Omental fat pad (tissue), 4 donors: ENCODE results near the gene TEX101. TPM values are rescaled to one million over a fixed set of nuclear protein-coding genes. Genes with fewer than 3 reads are reported as not detected.
"Not testable (repeated sequence)": the region's sequence is repeated elsewhere in the genome, so short reads cannot be mapped to it uniquely, and the experiment has no call there.

Experiments used
- ATAC-seq: fragments of 150-250 bp; one replicate; pipeline ENCODE4 v1.9.1; 2016; ENCODE audit warnings: mild to moderate bottlenecking, moderate library complexity; ENCODE audit not compliant: low FRiP score
- DNase-seq: peaks from one replicate; pipeline ENCODE4 v3.0.0-alpha.2; 2019; ENCODE audit warnings: low spot score
- CTCF ChIP-seq, 3 donors: fragments of 450-650 bp; IDR thresholded peaks; one replicate each; pipeline ENCODE4 v1.5.1; 2016 to 2017; ENCODE audit warnings: antibody characterized with exemption in 3 of 3, mild to moderate bottlenecking in 3 of 3, moderate library complexity in 2 of 3
- total RNA-seq, 4 donors: library from RNA; depleted of rRNA; stranded (reverse); fragments of >200 nt; gene quantifications; one replicate each; pipeline ENCODE4 v1.1.0, GENCODE V29; 2016

TEX101 gene
- total RNA-seq, result not detected

- no peak for DNase-seq
- ATAC-seq, result no peak
- no peak for TF ChIP-seq CTCF (IDR thresholded peaks at IDR 0.05)
These were observed at the start of gene TEX101 for GRCh38 chr19:43414554-43414953. TSS of gene TEX101 (plus strand) at chr19:43414890. CDS start at chr19:43415920, 1,030 bp downstream.

DNA sequence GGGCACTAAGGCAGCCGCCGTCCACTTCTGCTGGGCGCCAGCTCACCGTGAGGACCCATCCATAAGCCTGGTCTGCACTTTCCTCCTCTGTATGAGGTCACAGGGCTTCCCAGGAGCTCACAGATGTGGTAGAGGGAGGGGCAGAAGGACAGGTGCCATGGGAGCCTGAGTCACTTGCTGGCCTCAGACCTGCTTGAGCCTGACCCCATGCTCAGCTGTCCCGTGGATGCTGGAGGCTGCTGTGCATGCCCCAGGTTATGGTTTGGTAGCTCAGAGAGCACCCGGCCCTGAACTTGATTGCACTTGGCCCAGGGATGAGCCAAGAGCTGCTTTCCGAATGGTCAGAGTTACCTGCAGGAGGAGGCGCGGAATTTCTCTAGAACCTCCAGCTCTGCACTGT is 49.0 kb upstream of the TEX101 start:
- not testable (repeated sequence) for DNase-seq, ATAC-seq

DNA sequence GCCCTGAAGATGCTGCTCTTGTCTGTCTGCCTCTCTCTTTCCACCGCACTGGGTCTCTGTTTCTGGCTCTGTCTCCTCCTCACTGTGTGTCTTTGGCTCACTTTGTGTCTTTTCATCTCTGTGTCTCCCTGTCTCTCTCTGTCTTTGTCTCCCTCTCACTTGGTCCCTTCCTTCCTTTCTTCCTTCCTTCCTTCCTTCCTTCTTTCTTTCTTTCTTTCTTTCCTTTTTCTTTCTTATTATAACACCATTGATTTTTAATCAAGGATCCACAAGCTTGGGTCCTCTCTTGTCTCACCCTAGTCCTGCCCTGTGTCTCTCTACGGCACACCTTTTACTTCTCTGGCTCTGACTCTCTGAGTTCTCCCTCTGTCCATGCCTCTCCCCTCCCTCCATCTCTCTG is 46.9 kb upstream of the TEX101 start:
- DNase-seq, result no peak
- ATAC-seq, result no peak
- TF ChIP-seq CTCF (IDR thresholded peaks at IDR 0.05), result no peak

GRCh38 chr19:43368897-43369296 is 45.8 kb upstream of the TEX101 start:
- DNase-seq, ATAC-seq: not testable (repeated sequence)

DNA sequence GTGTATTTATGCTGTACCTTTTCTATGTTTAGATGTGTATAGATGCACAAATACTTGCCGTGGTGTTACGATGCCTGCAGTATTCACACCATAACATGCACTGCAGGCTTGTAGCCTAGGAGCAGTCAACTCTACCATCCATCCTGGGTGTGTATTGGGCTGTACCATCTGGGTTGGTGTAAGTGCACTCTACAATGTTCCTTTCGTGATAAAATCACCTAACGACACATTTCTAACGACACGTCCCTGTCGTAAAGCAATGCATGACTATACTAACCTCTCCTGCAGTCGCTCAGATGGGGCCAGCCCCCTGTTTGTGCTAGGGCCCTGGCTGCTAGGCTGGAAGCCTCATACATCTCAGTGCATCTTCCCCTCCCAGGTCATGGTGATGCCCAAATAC is 42.8 kb upstream of the TEX101 start:
- TF ChIP-seq CTCF (IDR thresholded peaks at IDR 0.05), result no peak
- ATAC-seq (no peak), DNase-seq (no peak)

DNA sequence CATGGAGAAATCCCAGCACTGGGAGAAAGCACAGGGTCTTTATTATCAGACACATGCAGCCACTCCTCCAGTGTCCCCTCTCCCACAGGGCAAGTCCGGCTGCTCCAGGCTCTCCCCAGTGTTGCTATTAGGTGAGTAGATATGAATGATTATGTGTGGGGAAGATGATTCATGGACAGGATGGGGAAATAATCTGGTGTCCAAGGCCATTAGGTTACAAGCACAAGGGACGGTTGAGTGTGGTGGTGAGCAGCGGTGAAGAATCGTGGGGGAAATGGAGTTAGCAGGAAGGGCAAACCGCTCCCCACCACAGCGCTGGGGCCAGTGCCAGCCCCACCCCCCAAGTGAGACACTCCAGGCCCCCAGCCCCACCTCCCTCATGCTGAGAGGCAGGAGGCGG is 42.2 kb upstream of the TEX101 start:
- DNase-seq, result no peak
- TF ChIP-seq CTCF (IDR thresholded peaks at IDR 0.05), result no peak
- no peak for ATAC-seq

GRCh38 chr19:43377624-43378023 is 37.1 kb upstream of the TEX101 start:
- not testable (repeated sequence) for ATAC-seq, DNase-seq

DNA sequence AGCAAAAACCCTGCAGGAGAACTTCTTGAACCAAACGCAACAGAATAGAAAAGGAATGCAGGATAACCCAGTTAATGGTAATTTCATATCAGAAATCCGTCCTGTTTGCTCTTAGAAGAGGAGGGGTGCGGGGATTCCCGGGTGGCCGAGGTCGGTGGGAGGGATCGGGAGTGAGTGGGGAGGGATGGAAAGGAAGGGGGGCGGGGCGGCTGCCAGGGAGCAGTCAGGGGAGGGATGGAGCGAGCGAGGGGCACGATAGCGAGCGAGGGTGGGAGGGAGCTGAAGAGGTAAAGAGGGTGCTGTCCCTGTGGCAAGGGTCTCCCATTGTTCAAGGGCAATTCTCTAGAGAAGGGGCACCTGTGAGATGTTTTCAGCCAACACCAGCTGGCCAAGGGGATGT is 34.7 kb upstream of the TEX101 start:
- ATAC-seq (no peak), DNase-seq (no peak)
- no peak for TF ChIP-seq CTCF (IDR thresholded peaks at IDR 0.05)

- ATAC-seq (no peak), DNase-seq (no peak)
- no peak for TF ChIP-seq CTCF (IDR thresholded peaks at IDR 0.05)
These were observed 33.8 kb upstream of the TEX101 start for GRCh38 chr19:43380771-43381386.

DNA sequence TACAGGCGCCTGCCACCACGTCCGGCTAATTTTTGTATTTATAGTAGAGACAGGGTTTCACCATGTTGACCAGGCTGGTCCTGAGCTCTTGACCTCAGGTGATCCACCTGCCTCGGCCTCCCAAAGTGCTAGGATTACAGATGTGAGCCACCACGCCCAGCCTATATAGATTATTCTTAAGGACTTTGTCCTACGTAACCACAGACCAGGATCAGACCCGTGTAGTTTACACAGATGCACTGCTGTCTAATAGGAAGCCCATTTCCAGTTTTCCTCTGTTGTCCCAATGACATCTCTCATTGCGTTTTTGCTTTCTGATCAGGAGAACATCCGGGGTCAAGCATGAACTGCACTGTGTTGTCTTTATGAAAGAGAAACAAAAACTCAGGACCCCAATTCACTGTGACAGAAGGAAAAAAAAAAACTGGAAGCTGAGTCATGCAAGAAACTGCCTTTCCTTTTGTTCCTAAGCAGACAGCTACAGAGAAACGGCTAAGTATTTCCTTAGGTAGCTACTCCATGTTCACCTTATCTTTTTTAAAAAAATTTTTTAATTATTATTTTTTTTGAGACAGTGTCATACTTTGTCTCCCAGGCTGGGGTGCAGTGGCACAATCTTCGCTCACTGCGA is 32.0 kb upstream of the TEX101 start:
- ATAC-seq, DNase-seq: not testable (repeated sequence)

GRCh38 chr19:43383254-43383653 is 31.4 kb upstream of the TEX101 start:
- DNase-seq, ATAC-seq: not testable (repeated sequence)

DNA sequence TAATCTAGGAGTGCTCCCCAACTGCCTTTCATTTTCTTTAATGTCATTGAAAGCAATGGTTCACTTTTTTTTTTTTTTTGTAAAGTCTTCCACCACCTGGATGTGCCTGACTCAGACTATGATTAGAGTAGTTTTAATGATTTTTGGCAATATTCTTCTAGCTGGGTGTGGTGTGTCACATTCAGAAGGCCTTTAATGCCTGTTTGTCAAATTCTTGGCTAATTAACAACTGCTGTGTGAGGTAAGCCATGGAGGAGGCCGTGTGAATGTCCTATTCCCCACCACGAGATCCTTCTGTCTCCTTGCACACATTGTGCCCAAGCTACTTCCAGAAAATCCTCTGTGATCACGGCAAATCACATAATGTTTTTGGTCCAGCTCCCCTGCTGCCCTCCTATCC is 30.9 kb upstream of the TEX101 start:
- ATAC-seq, DNase-seq: not testable (repeated sequence)
